GM21367 (cell line): Measurements from ENCODE around the gene HOTAIR.

Experiments
- ATAC-seq: cut with Tn5 transposase; IDR thresholded peaks from one replicate; pipeline ENCODE4 v1.9.1; 2021; ENCODE audit not compliant: unreplicated experiment

Gene HOTAIR

DNA sequence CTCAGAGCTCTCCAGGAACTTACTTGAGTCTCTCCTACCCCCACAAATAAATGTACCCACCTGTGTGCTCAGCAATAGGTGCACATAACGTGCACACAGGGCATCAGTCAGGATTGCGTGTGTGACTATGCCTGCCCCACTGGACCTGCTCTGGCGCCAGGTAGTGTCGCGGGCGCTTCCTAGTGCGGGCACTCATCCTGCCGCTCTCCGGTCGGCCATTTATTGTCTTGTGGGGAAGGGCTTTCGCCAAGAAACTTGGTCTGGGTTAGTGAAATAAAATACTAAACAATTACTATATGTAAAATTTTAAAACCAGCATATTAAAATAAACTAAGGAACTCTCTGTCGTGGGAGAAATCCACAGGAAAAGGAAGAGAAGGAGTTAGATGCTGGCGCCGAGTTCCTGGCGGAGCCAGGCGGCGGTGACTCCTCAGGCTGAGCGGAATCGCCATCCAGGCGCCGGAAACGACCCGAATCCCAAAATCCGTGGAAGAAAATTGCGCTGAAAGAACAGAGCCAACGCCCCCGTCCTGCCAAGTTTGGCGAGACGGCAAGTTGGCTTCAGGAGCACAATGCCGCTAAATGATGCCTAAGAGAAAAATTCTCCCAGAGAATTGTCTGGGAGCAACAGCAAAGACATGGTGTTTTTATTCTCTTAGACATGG, 44.0 kb downstream of the HOTAIR start:
- ATAC-seq: no peak

GRCh38 chr12:53929527-53929926, 45.2 kb downstream of the HOTAIR start:
- no peak for ATAC-seq

DNA sequence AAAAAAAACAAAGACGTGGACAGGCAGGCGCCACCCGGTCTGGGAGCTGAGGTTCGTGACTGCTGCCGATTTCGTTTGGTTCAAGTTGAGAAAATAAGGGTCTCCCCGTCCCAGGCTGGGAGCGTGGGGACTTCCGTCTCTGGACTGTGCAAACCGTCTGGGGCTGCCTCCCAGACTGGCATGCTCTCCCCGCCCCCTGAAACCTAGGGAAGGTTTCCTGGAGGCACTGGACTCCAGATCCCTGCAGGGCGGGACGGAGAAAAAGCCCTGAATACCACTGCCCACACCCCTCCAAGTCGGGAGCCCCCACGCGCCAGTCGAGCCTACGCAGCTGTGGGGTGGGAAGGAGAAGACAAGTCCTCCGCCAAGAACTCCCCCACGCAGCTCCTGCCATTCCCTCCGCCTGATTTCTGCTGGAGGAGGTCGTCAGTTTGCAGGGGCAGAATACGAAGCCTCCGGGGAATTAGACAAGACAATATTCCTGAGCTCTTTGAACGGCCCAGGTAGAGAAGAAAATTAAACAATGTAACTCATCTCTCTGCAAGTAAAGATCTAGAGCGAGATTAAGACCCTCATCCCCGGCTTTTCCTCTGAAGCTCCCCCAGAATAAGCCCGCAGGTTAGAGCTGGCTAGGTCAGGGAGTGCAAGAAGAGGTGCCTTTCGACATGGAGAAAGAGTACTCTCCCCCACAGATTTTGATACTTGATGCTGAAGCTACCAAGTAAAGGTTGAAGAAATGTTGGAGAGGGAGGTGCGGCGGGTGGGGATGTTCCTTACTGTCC, 46.5 kb downstream of the HOTAIR start:
- no peak for ATAC-seq

- no peak for ATAC-seq
Observed at GRCh38 chr12:53927220-53928029, 47.3 kb downstream of the HOTAIR start.

GRCh38 chr12:53924521-53925405, 50.0 kb downstream of the HOTAIR start:
- no peak for ATAC-seq

- no peak for ATAC-seq
Observed at GRCh38 chr12:53916788-53917655, 57.7 kb downstream of the HOTAIR start.
